Loucy (cell line): Measurements from ENCODE around the gene SLAIN2.

ENCODE experiments used
- EZH2phosphoT487 ChIP-seq: fragments of 200-600 bp; IDR thresholded peaks from 2 replicates; pipeline ENCODE4 v1.6.1; 2018; ENCODE audit warnings: antibody characterized with exemption, mild to moderate bottlenecking, moderate library complexity, borderline replicate concordance
- TF ChIP-seq, protein P1 (sequence below): fragments of 200-600 bp; sonication (generic); conservative IDR thresholded peaks from 2 replicates; pipeline ENCODE4 v1.5.1; 2014; ENCODE audit warnings: mild to moderate bottlenecking, antibody characterized with exemption, low read length

GRCh38 chr4:48296365-48296764 is 45.0 kb upstream of the SLAIN2 start:
- no peak for TF ChIP-seq EZH2phosphoT487
- TF ChIP-seq, protein P1, sequence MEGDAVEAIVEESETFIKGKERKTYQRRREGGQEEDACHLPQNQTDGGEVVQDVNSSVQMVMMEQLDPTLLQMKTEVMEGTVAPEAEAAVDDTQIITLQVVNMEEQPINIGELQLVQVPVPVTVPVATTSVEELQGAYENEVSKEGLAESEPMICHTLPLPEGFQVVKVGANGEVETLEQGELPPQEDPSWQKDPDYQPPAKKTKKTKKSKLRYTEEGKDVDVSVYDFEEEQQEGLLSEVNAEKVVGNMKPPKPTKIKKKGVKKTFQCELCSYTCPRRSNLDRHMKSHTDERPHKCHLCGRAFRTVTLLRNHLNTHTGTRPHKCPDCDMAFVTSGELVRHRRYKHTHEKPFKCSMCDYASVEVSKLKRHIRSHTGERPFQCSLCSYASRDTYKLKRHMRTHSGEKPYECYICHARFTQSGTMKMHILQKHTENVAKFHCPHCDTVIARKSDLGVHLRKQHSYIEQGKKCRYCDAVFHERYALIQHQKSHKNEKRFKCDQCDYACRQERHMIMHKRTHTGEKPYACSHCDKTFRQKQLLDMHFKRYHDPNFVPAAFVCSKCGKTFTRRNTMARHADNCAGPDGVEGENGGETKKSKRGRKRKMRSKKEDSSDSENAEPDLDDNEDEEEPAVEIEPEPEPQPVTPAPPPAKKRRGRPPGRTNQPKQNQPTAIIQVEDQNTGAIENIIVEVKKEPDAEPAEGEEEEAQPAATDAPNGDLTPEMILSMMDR, result no peak
